DOHH2 (cell line): ENCODE results near the gene ZBTB7B.

Experiments used
- H3F3A ChIP-seq: fragments of 200-600 bp; sonication (generic), shearing (Covaris generic); 2 replicates; pipeline ENCODE4 v1.6.0; 2016; ENCODE audit warnings: antibody characterized with exemption, mild to moderate bottlenecking; ENCODE audit not compliant: control insufficient read depth, insufficient read depth
- H3K27ac ChIP-seq: fragments of 200-600 bp; sonication (generic); 2 replicates; pipeline ENCODE4 v1.5.1; 2014; ENCODE audit warnings: low read depth, mild to moderate bottlenecking, low read length, moderate library complexity
- H3K27me3 ChIP-seq: fragments of 200-600 bp; sonication (generic); 2 replicates; pipeline ENCODE4 v1.6.1; 2014; ENCODE audit warnings: mild to moderate bottlenecking, low read length, mixed read lengths; ENCODE audit not compliant: control insufficient read depth
- H3K36me3 ChIP-seq: fragments of 200-600 bp; sonication (generic); 2 replicates; pipeline ENCODE4 v1.6.1; 2014; ENCODE audit warnings: mild to moderate bottlenecking, low read length, moderate library complexity, mixed read lengths; ENCODE audit not compliant: control insufficient read depth
- H3K4me1 ChIP-seq: fragments of 200-600 bp; sonication (generic); 2 replicates; pipeline ENCODE4 v1.6.1; 2014; ENCODE audit warnings: mild to moderate bottlenecking, low read length, mixed read lengths; ENCODE audit not compliant: control insufficient read depth
- H3K4me2 ChIP-seq: fragments of 200-600 bp; sonication (generic); 2 replicates; pipeline ENCODE4 v1.6.0; 2014; ENCODE audit warnings: mild to moderate bottlenecking, low read length, moderate library complexity
- H3K4me3 ChIP-seq: fragments of 200-600 bp; sonication (generic); 2 replicates; pipeline ENCODE4 v1.5.1; 2014; ENCODE audit warnings: mild to moderate bottlenecking, low read length, mixed read lengths
- H3K79me2 ChIP-seq: fragments of 200-600 bp; sonication (generic); 2 replicates; pipeline ENCODE4 v1.6.1; 2014; ENCODE audit warnings: mild to moderate bottlenecking, low read length, mixed read lengths; ENCODE audit not compliant: control insufficient read depth
- H3K9me2 ChIP-seq: fragments of 200-600 bp; sonication (generic); replicated peaks from 2 replicates; pipeline ENCODE4 v1.6.1; 2014; ENCODE audit warnings: mild to moderate bottlenecking, low read length, mixed read lengths; ENCODE audit not compliant: control insufficient read depth
- H3K9me3 ChIP-seq: fragments of 200-600 bp; sonication (generic); 2 replicates; pipeline ENCODE4 v1.6.1; 2014; ENCODE audit warnings: antibody characterized with exemption, low read length, mixed read lengths; ENCODE audit not compliant: control insufficient read depth, insufficient read depth
- H4K20me1 ChIP-seq: fragments of 200-600 bp; sonication (generic); 2 replicates; pipeline ENCODE4 v1.6.0; 2014; ENCODE audit warnings: low read depth, mild to moderate bottlenecking, antibody characterized with exemption, low read length, moderate library complexity; ENCODE audit not compliant: control insufficient read depth, insufficient read depth
- EZH2phosphoT487 ChIP-seq: fragments of 200-600 bp; sonication (generic); IDR thresholded peaks from 2 replicates; pipeline ENCODE4 v1.6.1; 2017; ENCODE audit warnings: borderline replicate concordance, mild to moderate bottlenecking, antibody characterized with exemption, low read length, moderate library complexity, mixed read lengths
- TF ChIP-seq, protein P1 (sequence below): fragments of 200-600 bp; sonication (generic); IDR thresholded peaks from one replicate; pipeline ENCODE4 v1.5.1; 2014; ENCODE audit warnings: antibody characterized with exemption, mild to moderate bottlenecking, low read depth, low read length; ENCODE audit not compliant: poor library complexity, severe bottlenecking

The ZBTB7B gene

DNA sequence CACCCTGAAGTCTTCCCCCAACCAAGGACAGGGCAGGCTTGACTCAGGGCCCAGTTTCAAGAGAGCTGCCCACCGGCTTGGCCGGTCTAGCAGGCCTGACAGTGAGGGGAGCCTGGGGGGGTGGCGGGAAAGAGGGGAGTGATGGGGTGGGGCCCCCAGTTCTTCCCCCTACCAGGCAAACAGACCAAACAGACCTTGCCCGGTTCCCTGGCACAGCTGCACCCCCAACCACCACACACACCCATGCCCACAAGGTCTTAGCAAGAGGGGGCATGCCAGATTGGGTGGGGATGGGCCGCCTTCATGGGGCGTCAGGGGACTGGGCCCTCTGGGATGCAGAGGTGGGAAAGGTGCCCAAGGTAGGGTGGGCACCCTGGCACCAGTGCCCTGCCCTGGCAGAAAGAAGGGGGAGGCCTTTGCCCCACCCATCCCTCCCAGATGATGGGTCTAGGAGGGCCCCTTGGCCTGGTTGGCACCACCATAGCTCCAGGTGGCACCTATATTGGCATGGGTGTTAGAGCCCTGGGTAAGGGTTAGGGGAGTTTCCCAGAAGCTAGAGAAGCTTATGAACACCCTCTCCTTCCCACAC is 8.9 kb downstream of the ZBTB7B start:
- H4K20me1 ChIP-seq, result no peaks in the 10 kb centered on the region
- no peak overlapping the region for H3K4me3 ChIP-seq
- H3K9me3 ChIP-seq, result no peaks in the 10 kb centered on the region
- no peak overlapping the region for H3K4me2 ChIP-seq
- H3K27me3 ChIP-seq, result no peaks in the 10 kb centered on the region
- TF ChIP-seq, protein P1, sequence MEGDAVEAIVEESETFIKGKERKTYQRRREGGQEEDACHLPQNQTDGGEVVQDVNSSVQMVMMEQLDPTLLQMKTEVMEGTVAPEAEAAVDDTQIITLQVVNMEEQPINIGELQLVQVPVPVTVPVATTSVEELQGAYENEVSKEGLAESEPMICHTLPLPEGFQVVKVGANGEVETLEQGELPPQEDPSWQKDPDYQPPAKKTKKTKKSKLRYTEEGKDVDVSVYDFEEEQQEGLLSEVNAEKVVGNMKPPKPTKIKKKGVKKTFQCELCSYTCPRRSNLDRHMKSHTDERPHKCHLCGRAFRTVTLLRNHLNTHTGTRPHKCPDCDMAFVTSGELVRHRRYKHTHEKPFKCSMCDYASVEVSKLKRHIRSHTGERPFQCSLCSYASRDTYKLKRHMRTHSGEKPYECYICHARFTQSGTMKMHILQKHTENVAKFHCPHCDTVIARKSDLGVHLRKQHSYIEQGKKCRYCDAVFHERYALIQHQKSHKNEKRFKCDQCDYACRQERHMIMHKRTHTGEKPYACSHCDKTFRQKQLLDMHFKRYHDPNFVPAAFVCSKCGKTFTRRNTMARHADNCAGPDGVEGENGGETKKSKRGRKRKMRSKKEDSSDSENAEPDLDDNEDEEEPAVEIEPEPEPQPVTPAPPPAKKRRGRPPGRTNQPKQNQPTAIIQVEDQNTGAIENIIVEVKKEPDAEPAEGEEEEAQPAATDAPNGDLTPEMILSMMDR, result no peak
- no peak for TF ChIP-seq EZH2phosphoT487
- peaks cover 23% of the 10 kb centered on the region for H3K36me3 ChIP-seq
- peaks cover 90% of the 10 kb centered on the region for H3K4me1 ChIP-seq
- H3K79me2 ChIP-seq, result 0 out of 2 replicates have a peak, but pooled peaks cover 3% of the 10 kb centered on the region
- H3K27ac ChIP-seq, result no peak overlapping the region
- peaks cover 22% of the 10 kb centered on the region for H3F3A ChIP-seq
- no peaks in the 10 kb centered on the region for H3K9me2 ChIP-seq

DNA sequence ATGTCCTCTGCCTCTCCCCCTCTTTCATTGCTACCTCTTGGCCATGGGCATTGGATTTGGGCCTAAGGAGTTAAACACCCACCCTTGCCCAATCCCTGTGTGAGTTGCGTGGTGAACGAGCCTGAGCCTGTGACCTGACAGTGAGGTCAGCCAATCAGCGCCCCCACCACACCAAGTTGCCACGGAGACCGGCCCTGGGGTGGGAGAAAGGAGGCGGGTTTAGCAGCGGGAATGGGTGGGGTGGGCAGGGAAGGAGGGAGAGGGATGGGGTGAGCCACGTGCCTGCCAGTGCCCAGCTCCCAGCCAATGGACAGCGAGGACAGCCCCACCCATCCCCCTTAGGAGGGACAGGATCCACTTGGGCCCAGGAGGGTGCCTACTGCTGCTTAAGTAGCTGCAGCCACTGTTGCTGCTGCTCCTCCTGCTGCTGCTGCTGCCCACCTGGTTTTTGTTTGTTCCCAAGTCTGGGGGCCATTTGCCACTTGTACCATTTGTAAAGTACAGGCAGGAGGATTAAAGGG is 9.5 kb downstream of the ZBTB7B start:
- peaks cover 25% of the 10 kb centered on the region for H3F3A ChIP-seq
- H3K4me2 ChIP-seq, result no peak overlapping the region
- H3K9me2 ChIP-seq, result no peaks in the 10 kb centered on the region
- peaks cover 90% of the 10 kb centered on the region for H3K4me1 ChIP-seq
- no peak overlapping the region for H3K4me3 ChIP-seq
- H3K79me2 ChIP-seq, result 0 out of 2 replicates have a peak, but pooled peaks cover under 1% of the 10 kb centered on the region
- H3K36me3 ChIP-seq, result peaks cover 24% of the 10 kb centered on the region
- no peaks in the 10 kb centered on the region for H3K9me3 ChIP-seq
- no peak overlapping the region for H3K27ac ChIP-seq
- no peaks in the 10 kb centered on the region for H4K20me1 ChIP-seq
- H3K27me3 ChIP-seq, result no peaks in the 10 kb centered on the region
- TF ChIP-seq, protein P1, result no peak
- TF ChIP-seq EZH2phosphoT487, result no peak

DNA sequence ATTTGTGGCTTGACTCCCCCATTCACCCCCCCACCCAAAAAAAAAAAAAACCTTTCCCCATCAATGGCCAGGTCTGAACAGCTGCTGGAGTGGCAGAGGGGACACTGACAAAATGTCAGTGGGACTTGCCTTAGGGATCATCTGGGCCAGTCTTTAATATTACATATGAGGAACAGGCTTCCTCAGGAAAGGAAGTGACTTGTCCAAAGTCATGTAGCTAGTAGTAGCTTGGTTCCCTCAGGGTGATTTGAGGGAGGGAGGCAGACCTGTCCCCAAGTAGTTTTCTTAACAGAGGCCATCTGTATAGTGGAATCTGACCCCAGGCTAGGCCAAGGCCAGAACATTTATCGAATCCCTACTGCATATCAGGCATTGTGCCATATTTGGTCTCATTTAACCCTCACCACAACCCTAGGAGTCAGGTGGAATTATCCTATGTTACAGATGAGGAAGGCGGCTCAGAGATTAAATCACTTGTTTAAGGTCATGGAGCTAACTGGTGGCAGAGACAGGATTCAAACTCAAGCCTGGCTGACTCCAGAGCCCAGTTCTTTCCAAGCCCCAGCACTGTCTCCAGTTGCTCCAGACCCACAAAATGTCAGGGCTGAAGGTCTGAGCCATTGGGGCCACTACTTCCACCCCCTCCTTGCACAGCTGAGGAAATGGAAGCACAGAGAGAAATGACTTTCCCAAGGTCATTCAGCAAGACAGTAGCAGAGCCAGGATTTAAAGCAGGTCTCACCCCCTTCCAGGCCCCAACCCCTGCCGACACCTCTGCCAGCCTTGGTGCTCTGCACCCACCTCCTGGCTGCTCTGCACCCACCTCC is 10.4 kb downstream of the ZBTB7B start:
- peak overlapping the region; percentile 52; the same call in 1 of the 2 replicates for H3K4me2 ChIP-seq
- no peak overlapping the region for H3K4me3 ChIP-seq
- peaks cover 24% of the 10 kb centered on the region for H3K36me3 ChIP-seq
- no peaks in the 10 kb centered on the region for H3K27me3 ChIP-seq
- H3K4me1 ChIP-seq, result peaks cover 93% of the 10 kb centered on the region
- no peaks in the 10 kb centered on the region for H3K9me3 ChIP-seq
- TF ChIP-seq EZH2phosphoT487, result no peak
- TF ChIP-seq, protein P1, result no peak
- H4K20me1 ChIP-seq, result no peaks in the 10 kb centered on the region
- no peaks in the 10 kb centered on the region for H3K9me2 ChIP-seq
- H3K79me2 ChIP-seq, result no peaks in the 10 kb centered on the region
- peaks cover 25% of the 10 kb centered on the region for H3F3A ChIP-seq
- no peak overlapping the region; the same call in 1 of the 2 replicates for H3K27ac ChIP-seq
